ENCODE measurements around the gene VAT1. TPM values are rescaled to one million over a fixed set of nuclear protein-coding genes. Genes with fewer than 3 reads are reported as not detected.
"Not testable (repeated sequence)": the region's sequence is repeated elsewhere in the genome, so short reads cannot be mapped to it uniquely, and the experiment has no call there.

Gene VAT1
- total RNA-seq, 1 donor from 2014 or later: 398 TPM

DNA sequence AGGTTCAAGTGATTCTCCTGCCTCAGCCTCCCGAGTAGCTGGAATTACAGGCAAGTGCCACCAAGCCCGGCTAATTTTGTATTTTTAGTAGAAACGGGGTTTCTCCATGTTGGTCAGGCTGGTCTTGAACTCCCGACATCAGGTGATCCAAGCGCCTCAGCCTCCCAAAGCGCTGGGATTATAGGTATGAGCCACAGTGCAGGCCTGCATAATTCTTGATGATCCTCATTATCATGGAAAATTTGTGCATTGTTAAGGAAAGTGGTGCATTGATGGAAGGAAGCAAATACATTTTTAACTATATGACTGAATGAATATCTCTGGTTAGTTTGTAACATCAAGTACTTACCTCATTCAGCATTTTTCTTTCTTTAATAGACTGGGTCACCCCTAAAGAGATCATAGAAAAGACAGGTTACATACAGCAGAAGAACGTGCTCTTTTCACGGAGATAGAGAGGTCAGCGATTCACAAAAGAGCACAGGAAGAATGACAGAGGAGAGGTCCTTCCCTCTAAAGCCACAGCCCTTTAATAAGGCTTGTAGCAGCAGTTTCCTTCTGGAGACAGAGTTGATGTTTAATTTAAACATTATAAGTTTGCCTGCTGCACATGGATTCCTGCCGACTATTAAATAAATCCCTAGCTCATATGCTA lies 40.9 kb upstream of the VAT1 start:
- no peak for TF ChIP-seq CTCF (IDR thresholded peaks at IDR 0.05; ENCODE audit: insufficient read depth, low read length, poor library complexity, severe bottlenecking)
- H3K36me3 ChIP-seq (ENCODE audit: control insufficient read depth, insufficient read depth, low read length): no peaks in the 10 kb centered on the region
- H3K4me3 ChIP-seq (ENCODE audit: low read depth, low read length): no peak overlapping the region
- no peak for DNase-seq (ENCODE audit: low read depth)
- no peaks in the 10 kb centered on the region for H3K27me3 ChIP-seq (ENCODE audit: control insufficient read depth, insufficient read depth, low read length)

DNA sequence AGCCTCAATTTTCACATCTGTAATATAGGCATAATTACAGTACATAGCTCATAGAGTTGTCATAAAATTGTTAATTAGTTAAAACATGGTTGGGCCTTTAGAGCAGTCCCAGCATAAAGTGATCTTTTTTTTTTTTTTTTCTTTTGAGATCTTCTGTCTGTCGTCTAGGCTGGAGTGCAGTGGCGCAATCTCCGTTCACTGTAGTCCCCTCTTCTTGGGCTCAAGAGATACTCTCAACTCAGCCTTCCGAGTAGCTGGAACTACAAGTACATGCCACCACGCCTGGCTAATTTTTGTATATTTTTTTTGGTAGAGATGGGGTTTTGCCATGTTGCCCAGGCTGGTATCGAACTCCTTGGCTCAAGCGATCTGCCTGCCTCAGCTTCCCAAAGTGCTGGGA lies 33.9 kb upstream of the VAT1 start:
- Histone ChIP-seq H3K27me3 (ENCODE audit: control insufficient read depth, insufficient read depth, low read length) (no peaks in the 10 kb centered on the region), H3K4me3 (ENCODE audit: low read depth, low read length) (no peak overlapping the region), H3K36me3 (ENCODE audit: control insufficient read depth, insufficient read depth, low read length) (no peaks in the 10 kb centered on the region)
- no peak for TF ChIP-seq CTCF (IDR thresholded peaks at IDR 0.05; ENCODE audit: insufficient read depth, low read length, poor library complexity, severe bottlenecking)
- DNase-seq (ENCODE audit: low read depth): no peak

- not testable (repeated sequence) for H3K36me3 ChIP-seq (ENCODE audit: control insufficient read depth, insufficient read depth, low read length); H3K27me3 ChIP-seq (ENCODE audit: control insufficient read depth, insufficient read depth, low read length); DNase-seq (ENCODE audit: low read depth); H3K4me3 ChIP-seq (ENCODE audit: low read depth, low read length)
Observed at GRCh38 chr17:43053008-43053407, 30.8 kb upstream of the VAT1 start.

DNA sequence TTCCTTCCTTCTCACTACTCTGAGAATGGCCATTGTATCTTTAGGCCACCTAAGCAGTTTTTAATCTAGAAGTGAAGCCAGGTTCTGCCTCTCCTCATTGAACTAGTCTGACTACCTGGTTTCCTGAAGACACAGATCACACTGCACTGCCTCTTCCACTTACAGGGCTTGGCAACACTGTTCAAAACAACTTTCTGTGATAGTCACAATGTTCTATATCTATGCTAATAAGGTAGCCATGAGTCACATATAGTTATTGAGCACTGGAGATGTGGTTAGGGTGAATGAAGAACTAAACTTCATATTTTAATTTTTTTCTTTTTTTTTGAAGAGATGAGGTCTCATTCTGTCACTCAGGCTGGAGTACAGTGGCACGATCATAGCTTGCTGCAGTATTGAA lies 29.8 kb upstream of the VAT1 start:
- no peak for TF ChIP-seq CTCF (IDR thresholded peaks at IDR 0.05; ENCODE audit: insufficient read depth, low read length, poor library complexity, severe bottlenecking)
- Histone ChIP-seq H3K27me3 (ENCODE audit: control insufficient read depth, insufficient read depth, low read length) (no peaks in the 10 kb centered on the region), H3K36me3 (ENCODE audit: control insufficient read depth, insufficient read depth, low read length) (no peaks in the 10 kb centered on the region), H3K4me3 (ENCODE audit: low read depth, low read length) (no peak overlapping the region)
- no peak for DNase-seq (ENCODE audit: low read depth)

DNA sequence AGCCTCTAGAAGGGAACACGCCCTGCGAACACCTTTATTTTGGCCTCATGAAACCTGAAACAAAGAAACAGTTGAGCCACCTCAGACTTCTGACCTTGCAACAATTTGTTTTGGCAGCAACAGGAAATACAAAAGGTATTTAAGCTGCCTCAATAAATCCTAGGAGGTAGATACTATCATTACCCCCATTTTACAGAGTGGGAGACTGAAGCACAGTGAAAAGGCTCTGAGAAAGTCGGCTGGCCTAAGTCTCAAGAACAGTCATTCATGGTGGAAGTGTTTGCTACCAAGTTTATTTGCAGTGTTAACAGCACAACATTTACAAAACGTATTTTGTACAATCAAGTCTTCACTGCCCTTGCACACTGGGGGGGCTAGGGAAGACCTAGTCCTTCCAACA lies 21.8 kb upstream of the VAT1 start:
- no peak for TF ChIP-seq CTCF (IDR thresholded peaks at IDR 0.05; ENCODE audit: insufficient read depth, low read length, poor library complexity, severe bottlenecking)
- H3K27me3 ChIP-seq (ENCODE audit: control insufficient read depth, insufficient read depth, low read length): no peaks in the 10 kb centered on the region
- H3K4me3 ChIP-seq (ENCODE audit: low read depth, low read length): no peak overlapping the region
- H3K36me3 ChIP-seq (ENCODE audit: control insufficient read depth, insufficient read depth, low read length): no peaks in the 10 kb centered on the region
- DNase-seq (ENCODE audit: low read depth): no peak

- Histone ChIP-seq H3K27me3 (ENCODE audit: control insufficient read depth, insufficient read depth, low read length) (no peaks in the 10 kb centered on the region), H3K4me3 (ENCODE audit: low read depth, low read length) (no peak overlapping the region), H3K36me3 (ENCODE audit: control insufficient read depth, insufficient read depth, low read length) (no peaks in the 10 kb centered on the region)
- no peak for TF ChIP-seq CTCF (IDR thresholded peaks at IDR 0.05; ENCODE audit: insufficient read depth, low read length, poor library complexity, severe bottlenecking)
- DNase-seq (ENCODE audit: low read depth): no peak
Observed at GRCh38 chr17:43043307-43043706, 21.1 kb upstream of the VAT1 start.

Measured in kidney epithelial cell (primary cell).